LNCaP clone FGC (cell line): Measurements from ENCODE around the gene GALNT6.

Experiments used
- DNase-seq: peaks from one replicate; pipeline ENCODE4 v3.0.0-alpha.2; 2011; ENCODE audit warnings: low read depth
- H3K4me3 ChIP-seq: 2 replicates; pipeline ENCODE4 v1.5.1; 2011; ENCODE audit warnings: mild to moderate bottlenecking, low read depth, low read length, control low read depth
- CTCF ChIP-seq: IDR thresholded peaks from 2 replicates; pipeline ENCODE4 v1.5.1; 2012; ENCODE audit warnings: mild to moderate bottlenecking; ENCODE audit not compliant: control insufficient read depth, insufficient read depth; ENCODE audit errors: extremely low read depth

The GALNT6 gene

DNA sequence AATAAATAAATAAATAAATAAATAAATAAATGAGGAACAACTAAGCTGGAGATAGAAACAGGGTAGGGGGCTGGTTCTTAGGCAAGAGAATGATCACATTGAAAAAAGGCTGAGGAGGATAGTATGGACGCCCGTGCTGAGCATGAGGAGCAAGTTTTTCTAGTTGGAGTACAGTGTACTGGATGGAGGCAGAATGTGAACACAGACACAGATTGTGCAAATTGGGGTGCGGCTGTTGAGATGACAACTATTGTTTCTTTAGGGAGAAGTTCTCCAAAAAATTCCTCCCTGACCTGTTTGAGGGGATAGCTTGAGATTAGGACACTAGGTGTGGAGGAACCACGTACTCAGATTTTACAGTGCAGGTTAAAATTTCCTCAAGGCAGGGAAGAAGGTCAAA lies 66.3 kb downstream of the GALNT6 start:
- no peak for TF ChIP-seq CTCF
- H3K4me3 ChIP-seq, result no peak overlapping the region
- DNase-seq, result no peak

DNA sequence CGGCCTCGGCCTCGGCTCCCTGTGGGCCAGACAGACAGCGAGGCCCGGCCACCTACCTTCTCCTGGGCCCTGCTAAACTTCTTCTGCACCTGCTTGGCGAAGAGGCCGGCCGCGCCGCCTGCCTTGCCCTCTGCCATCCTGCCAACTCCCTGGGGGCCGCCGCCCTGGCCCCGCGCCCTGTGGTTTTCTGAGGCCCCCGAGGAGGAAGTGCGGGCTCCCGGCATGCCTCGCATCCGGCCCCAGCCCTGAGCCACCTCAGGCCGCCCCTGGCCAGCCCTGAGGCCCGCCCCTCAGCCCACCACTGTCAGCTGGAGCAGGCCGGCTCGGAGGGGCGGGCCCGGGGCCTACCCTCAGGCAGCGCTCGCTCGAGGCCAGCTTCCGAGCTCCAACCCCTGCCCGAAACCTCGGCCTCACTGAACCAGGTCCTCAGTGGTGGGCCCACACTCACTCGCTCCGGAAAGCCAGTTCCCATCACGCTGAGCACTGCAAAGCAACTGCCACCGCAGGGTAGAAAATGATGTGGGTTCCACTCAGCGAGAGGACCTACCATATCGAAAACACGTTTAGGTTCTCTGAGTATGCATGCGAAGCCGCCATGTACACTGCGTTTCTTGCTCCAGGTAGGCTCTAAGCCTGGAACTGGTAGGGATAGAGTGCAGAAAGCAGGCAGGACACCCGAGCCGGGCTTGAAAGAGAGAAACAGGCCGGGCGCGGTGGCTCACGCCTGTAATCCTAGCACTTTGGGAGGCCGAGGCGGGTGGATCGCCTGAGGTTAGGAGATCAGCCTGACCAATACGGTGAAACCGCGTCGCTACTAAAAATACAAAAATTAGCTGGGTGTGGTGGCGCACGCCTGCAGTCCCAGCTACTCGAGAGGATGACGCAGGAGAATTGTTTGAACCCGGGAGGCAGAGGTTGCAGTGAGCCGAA lies 67.0 kb downstream of the GALNT6 start, which contains the start of gene BIN2:
TSS of gene BIN2 (minus strand) at position 209 of the 930 bp plus-strand sequence. CDS start at position 137, 72 bp downstream.
- no peak for TF ChIP-seq CTCF
- DNase-seq, result no peak

DNA sequence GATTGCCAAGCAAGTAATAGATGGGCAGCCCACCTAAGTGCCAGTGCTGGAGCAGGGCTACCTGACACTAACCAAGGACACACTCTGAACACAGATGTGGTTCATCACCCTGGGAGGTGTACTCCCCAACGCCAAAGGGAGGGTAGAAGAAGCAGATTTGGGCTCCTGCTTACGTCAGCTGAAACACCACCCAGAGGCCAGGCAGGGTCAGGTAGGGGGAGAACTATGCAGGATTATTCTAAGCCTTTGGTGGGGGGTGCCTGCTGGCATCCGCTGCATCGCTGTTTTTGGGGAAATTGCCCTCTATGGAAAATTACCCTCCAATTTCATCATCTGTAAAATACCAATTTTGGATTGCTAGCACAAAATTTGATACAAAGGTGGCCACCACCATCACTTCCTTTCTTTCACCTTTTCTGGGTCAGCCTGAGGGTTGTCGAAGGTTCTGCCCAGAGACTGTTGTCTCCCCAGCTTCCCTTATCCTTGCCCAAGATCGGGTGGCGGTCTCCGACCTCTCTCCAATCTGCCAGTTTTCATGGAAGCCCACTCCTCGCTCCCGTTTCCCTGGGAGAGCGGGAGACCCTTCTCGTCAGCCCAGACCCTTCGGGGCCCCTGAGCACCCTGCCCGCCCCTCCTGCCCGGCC lies 67.8 kb downstream of the GALNT6 start:
- no peak for DNase-seq
- no peak for TF ChIP-seq CTCF
- no peak overlapping the region for H3K4me3 ChIP-seq

More for the DNA sequence above, 67.0 kb downstream of the GALNT6 start, which contains the start of gene BIN2:
- no peak within 1 kb of the TSS for H3K4me3 ChIP-seq

- DNase-seq, result no peak
- H3K4me3 ChIP-seq, result no peak overlapping the region
- no peak for TF ChIP-seq CTCF
Measured at GRCh38 chr12:51322452-51322851, 68.8 kb downstream of the GALNT6 start.

- no peak overlapping the region for H3K4me3 ChIP-seq
- TF ChIP-seq CTCF, result no peak
- DNase-seq, result no peak
Measured at GRCh38 chr12:51321882-51322281, 69.3 kb downstream of the GALNT6 start.

GRCh38 chr12:51320695-51321320 lies 70.4 kb downstream of the GALNT6 start:
- no peak for TF ChIP-seq CTCF
- no peak for DNase-seq
- H3K4me3 ChIP-seq, result no peak overlapping the region
